ENCODE measurements around the gene VGLL4.
"Not testable (repeated sequence)": the region's sequence is repeated elsewhere in the genome, so short reads cannot be mapped to it uniquely, and the experiment has no call there.

VGLL4 gene

DNA sequence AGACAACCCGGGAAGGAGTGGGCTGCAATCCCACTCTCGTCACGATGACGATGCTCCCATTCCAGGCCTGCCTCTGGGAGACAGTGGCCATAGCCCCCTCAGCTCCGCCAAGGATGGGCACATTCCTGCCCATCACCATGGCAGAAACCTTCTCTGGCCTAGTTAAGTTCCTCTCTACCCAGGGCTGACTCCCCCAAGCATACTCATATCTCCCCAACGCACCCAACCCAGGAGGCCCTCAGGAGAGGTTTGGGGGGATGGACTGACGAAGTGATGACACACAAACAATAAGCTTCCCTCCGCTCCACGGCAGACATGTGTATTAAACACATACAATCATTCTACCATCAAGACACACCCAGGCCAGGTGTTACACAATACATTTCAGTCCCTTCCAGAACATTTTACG, 60.1 kb downstream of the VGLL4 start:
- no peak for DNase-seq (ENCODE audit: low spot score)

DNA sequence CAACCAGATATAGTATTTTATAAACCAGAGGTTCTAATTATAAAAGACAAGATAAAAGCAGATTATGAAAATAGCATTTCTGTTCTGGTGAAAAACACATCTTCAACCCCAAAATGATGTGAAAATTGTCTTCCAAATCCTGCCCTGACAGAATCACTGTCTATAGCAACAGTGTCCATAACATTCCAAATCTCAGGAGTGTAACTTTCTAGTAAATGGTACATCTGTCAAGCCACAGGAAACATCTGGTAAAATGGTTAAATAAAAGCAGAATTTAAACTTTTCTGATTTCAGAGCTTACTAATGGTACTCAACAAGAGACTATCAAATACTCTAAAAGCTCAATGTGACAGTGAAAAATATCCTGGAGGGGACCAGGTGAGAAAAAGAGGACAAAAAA, 60.5 kb downstream of the VGLL4 start:
- DNase-seq (ENCODE audit: low spot score), result no peak

DNA sequence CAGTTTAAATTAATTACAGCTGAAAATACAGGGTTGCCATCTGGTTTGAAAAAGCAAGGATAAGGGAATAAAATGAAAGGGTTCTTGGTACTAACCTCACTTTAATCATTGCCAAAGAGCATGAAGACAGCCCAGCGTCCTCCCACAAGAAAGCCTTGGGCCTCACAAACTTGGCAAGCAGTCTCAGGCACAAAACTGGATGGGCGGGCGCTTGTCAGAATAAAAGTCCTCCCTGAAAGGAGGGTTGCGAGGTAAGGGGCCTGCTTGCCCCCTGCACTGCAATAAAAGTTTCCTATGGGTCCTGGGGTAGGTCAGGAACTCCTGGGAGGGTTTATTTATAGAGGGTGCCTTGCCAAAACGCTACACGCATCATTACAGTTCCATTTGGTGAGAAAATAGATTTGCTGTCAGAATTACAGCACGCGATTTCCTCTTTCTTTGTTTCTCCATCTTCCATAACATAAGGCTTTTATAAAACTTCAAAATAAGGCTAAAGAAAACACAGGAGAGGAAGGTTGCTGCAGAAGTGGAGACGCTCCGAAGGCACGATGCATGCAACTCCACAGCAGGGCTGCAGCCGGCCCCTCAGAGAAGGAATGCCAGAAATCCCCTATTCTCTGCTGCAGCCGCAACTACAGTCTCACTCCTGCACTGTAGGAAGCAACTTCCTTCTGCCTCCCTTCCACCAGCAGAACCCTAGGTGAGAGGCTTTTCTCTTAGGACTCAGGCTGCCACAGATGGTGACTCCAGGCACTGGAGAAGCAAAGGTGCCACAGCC, 61.3 kb downstream of the VGLL4 start:
- no peak for DNase-seq (ENCODE audit: low spot score)

DNA sequence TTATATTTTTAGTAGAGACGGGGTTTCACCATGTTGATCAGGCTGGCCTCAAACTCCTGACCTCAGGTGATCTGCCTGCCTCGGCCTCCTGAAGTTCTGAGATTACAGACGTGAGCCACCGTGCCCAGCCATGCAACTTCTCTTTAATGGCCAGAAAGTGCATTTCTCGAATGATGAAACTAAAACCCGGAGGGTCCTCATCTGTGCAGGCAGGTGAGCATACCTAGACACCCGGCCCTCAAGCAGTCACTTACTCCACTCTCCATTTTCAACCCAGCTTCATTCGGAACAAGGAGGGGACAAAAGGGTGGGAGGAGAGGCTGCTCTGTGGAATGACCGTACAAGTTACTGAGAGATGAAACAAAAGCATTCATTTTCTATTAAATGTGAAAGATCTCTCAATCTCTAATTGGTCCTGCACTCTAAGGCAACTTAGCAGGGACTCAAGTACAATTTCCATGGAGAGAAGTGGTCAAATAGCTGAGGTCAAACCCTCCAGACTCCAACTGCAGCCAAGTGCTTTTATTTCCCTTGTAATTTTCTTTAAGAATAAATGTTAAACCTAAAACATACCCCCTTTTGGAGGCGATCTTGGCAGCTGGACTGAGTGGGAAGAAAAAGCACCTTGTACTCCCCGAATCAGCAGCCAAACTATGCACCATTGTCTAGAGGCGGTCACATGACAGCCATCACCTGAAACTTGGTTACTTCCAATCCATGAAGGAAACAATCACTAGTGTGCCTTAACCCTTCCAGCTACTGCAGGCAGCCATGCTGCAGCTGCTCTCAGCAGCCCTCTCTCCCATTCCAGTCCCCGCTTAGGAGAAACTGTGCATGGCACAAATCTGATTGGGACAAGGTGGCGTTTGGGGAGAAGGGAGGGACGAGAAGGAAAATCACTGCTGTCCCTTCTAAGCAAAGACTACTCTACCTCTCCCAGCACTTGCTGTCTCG, 62.2 kb downstream of the VGLL4 start:
- no peak for DNase-seq (ENCODE audit: low spot score)

DNA sequence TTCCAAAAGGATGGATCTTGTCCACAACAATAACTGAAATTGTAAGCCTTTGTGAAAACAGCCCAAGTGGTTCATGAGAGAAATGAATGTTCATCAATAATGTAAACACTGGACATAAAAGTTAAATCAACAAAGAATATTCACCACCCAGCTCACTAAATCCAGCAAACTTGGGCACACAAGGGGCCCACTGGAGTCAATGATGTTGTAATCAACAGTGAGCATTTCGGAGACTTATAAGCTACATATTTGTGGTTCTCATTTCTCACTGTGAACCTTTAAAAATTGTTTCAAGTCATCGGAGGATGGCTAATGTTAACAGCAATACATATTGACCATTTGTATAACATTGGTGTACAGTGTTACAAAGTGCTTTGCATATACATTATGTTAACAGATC, 63.1 kb downstream of the VGLL4 start:
- DNase-seq (ENCODE audit: low spot score), result no peak

DNA sequence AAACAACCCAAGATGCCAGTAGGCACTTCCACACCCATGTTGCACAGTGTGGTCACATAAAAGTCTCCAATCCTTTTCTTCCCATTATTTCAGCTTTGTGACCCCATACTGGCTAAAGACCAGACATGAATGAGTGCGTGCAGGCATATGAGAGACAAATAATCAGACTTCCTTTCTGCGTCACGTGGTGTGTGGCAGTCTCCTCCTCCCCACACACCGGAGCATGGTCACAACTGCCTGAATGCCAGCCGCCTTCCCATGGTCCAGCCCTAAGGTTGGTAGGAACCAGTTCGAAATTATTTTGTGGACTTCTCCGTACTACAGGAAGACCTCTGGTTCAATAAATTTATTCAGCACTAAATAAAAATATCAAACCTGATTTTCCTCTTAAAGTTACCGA, 65.5 kb downstream of the VGLL4 start:
- no peak for DNase-seq (ENCODE audit: low spot score)

DNA sequence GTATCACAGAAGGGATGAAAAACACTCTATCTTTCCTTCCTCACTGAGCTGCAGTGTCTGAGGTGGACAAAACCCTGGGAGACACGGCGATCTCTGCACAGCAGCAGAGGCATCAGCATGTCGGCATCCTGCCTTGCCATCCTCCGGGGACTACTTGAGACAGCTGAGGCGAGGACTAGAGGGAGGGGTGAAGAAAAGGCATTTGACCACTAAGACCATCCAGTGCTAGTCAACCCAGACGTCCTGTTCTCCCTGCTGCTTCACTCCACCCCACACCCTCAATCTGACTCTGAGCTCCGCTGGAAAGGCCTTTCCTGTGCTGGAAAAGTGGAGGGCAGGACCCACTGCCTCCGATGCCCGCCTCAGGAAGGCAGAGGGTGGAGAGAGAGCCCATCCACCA, 67.3 kb downstream of the VGLL4 start:
- no peak for DNase-seq (ENCODE audit: low spot score)

DNA sequence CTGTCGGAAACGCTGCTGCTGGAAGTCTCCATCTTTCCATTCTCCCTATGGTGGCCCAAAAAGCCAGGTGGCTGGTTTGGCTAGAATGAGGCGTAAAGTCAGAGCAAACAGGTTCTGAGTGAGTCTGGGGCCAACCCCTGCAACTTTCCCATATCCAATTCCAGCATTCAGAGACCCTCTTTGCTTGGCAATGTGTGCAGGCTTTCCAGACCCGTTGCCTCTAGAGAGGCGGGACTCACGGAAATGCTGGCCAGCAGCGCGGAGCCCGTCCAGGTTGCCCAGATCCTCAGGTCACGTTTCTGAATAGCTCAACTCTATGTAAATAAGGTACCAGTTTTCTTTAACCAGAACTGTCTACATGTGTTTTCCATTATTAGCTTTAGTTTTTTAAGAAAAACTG, 68.0 kb downstream of the VGLL4 start:
- DNase-seq (ENCODE audit: low spot score), result no peak

DNA sequence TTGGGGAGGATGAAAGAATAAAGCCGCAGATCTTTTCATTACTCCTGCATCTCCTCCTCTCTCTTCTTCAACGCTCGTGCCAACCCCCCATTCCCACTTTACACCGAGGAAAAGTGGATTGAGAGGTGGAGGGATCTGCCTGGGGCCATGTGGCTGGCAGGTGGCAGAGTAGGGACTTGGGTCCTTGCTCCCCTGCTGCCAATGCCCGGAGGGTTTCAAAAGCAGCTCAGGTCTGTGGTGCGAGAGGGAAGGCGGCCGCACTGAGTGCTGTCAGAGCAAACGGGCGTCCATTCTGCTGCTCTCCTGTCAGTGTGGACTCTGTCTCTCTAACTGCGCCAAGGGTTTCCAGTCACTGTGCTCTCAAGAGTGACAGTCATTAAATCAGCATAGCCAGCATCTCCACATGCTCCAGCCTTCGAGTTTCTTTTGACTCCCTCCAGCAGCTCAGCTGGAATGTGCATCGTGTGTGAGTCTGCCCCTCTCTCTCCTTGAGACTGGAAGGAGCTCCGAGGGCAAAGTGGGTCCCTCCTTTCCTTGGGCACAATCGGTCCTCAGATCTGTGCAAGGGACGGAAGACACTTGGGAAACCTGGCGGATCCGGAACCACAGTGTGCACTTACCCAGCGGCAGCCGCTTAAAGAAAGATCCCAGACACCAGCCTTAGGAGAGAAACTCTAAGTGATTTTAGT, 68.6 kb downstream of the VGLL4 start:
- DNase-seq (ENCODE audit: low spot score), result no peak

DNA sequence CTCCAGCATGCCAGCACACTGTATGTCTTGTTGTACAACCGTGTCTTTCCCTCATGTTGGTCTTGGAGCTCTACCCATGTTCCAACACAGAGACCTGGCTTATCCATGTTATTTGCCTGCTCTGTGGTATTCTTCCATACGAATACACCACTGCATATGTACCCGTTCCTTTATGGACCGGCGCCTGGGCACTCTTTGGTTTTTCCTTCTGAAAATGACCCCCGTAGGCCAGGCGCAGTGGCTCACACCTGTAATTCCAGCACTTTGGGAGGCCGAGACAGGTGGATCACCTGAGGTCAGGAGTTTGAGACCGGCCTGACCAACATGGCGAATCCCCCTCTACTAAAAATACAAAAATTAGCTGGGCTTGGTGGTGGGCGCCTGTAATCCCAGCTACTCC, 71.1 kb downstream of the VGLL4 start:
- DNase-seq (ENCODE audit: low spot score), result not testable (repeated sequence)

DNA sequence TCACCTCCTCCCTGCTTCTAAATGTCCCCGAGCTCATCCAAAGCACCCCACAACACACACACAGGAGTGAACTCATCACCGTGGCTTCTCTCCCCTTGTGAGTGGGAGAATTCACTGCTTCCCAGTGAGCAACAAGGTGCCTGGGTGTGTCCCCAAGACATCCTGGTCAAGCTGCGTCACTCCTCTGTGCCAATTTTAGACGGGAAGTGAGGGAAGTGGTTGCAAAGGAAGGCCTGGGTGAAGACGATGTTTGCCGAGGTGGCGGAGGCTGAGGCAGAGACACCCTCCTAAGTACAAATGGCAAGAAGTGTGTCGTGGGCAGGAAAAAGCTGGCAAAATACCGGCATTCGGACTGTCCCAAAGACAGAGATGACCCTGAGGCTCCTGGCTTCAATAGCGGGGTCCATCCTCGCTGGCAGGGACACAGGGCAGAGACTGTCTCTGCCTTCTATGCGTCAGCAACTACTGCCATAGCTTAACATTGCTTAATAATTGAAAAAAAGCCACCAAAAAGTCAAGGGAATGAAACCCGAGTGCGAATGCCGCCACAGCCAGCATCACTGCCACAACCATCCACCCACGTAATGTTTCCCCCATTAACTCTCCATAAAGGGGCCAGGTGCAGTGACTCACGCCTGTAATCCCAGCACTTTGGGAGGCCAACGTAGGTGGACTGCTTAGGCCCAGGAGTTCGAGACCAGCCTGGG, 72.8 kb downstream of the VGLL4 start:
- no peak for DNase-seq (ENCODE audit: low spot score)

DNA sequence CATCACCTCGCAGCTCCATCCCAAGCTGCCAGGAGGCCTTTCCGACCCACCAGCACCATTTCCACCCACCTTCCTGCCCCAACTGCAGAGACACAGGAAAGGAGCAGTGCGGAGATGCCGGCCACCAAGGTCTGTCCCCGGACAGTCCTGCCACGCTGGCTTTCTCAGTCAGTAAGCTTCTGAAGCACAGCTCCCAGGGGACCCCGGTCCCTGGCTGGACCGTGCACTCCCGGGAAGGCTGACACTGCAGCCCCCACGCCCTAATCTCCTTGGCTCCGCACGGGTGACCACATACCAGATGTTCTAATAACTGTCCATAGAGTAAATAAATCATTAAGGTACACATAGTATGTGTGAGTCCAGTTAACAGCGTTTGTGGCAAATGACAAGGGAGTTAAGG, 73.5 kb downstream of the VGLL4 start:
- DNase-seq (ENCODE audit: low spot score), result no peak

DNA sequence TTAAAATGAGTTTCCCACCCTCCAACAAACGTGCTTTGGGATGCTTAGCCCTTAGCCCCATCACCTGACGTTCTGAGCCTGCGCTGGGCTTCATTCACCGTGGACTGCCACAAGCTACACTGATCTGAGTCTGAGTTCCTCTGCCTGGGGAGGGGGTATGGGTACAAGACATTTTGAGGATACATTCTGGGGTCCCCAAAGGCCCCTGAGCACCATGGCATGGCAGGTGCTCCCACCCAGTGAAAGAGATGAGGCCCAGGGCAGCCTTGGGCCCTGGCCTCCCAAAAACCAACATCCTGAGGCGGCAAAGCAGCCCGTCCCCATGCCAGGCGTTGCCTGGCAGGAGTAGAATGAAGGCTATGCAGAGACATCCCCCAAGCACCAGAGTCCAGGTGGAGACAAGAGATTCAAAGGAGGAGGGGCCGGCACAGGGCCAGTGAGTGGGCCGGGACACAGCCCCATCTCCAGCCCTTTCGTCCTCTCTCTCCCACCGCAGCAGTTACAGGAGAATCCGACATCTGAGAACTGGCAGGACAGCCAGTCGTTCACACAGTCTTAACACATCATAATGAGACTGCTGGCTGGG, 74.5 kb downstream of the VGLL4 start:
- DNase-seq (ENCODE audit: low spot score), result no peak

DNA sequence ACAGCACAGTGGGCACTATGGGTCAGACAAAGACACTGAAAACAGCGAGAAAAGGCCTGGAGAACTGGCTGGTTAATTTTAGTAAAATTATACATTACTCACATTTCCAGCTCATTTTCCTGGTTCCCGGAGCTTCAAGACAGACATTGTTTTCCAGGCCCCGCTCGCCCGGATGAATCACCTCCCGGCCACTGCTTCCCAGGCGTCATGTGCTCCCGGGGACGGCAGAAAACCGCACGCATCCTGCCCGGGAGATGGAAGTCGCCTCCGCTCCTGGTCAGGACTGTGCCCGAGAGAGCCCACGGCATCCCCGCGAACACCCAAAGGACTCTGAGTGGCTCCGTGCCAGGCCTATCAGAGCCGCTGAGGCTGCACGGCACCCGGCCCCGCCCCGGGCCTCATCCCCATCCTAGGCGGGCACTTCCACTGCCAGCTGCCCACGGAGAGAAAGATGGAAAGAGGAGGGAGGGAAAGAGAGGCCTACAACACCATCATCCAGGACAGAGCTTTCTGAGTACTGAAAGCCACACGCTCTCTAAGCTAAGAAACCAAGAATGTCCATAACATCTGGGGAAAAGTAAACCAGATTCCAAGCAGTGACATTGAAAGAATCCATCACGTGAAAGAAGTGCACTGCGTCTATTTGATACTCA, 75.1 kb downstream of the VGLL4 start:
- DNase-seq (ENCODE audit: low spot score), result no peak

DNA sequence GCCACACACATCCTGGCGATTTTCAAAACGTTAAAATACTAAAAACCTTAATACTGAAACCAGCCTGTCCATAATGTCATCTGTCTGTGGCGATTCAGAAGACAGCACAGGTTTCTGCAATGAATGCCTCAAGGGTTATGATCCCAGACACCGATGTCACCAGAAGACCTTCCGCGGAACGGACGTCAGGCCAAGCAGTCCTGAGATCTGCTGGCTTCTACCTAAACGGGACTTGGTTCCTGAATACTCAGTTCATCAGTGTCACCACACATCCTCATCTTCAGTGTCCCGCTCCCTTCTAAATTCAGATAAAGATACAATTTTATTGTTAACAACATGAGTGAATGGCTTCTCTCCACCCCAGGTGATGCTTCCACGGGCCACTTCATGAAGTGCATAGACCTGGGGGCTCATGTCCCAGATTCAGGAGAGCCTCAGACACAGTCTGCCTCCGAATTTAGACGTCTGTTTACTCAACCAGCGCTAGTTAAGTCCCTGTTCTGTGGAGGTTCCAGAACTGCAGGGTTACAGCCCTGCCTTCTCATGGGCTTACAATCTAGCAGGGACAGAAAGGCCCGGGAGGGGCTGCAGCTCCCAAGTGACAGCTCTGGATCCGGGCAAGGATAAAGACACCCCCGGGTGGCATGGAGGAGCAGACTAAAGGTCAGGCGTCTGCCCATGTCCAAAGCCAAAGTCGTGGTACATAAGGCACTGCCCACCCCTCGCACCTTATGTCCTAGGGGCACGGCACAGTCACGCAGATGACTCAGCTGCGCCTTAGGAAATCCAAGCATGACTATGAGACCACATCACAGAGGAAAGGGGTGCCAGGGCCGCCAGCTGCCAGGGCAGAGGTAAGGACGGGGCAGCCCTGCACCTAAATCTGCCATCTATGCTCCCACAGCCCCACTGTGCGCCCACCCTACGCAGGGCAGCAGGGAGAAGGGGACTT, 75.9 kb downstream of the VGLL4 start:
- no peak for DNase-seq (ENCODE audit: low spot score)

DNA sequence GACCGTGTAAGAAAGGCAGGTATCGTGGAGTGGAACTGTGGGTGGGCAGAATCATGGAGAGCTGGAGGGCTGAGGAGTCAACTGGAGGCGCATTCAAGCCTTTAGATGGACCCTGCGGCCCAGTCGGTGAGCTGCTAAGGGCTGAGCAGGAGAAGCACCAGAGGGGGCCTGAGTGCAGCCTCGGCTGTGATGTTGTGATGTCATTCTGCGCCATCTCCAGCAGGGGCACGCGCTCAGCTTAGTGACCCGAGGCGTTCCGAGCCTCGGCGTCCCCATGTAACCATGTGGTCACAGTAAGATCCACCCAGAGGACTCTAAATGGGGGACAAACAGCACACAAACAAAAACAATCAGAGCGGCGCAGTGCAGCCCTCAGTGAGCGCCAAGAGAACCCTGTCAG, 76.8 kb downstream of the VGLL4 start:
- DNase-seq (ENCODE audit: low spot score), result no peak

DNA sequence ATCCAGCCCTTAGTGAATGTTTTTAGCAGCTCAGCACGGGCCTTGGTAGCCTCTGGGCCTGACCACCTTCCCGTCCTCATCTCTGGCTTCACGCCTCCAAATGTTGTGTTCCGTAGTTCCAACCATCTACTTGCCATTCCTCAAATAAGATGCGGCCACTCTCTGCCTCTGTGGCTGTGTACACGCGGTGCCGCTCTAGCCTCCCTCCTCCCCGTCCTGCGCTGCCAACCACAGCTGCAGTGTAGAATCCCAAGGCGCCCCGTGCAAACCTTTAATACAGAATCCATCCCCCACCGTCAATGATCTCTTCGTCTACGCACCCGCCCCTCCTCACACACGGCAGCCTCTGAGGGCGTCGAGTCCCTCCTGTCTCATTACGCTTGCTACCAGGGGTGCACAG, 77.2 kb downstream of the VGLL4 start:
- DNase-seq (ENCODE audit: low spot score), result no peak

DNA sequence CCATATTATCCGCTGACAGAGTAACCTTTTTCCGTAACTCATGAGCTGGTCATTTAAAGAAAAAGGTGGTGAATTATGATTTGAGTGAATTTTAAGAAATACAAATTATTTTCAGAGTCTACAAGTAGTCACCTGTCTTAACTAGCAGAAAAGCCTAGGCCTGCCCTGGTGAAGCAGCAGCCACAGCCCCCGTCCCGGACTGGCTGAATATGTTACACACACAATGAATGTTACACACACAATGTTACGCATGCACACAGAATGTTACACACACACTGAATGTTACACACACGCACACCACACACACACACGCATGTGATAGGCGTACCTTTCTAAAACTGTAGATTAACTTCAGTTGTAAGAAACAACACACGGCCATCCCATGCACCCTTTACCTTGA, 77.8 kb downstream of the VGLL4 start:
- DNase-seq (ENCODE audit: low spot score), result no peak

DNA sequence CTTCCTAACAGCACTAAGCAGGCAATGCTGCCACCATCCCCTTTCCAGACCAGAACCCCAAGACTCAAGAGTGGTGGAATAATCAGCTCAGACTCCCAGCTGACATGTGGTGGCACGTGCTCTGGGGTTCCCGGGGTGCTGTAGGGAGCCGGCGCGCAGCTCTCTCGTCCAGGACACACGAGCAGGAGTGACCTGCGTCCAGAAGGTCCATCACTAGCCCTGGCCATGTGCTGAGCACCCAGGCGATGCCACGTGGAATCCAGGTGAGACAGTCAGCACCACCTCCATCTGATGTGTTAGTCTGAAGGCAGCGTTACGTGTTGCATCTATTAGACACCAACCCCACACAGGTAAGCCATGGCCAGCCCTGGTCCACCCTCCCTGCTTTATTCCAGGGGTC, 78.2 kb downstream of the VGLL4 start:
- DNase-seq (ENCODE audit: low spot score), result no peak

DNA sequence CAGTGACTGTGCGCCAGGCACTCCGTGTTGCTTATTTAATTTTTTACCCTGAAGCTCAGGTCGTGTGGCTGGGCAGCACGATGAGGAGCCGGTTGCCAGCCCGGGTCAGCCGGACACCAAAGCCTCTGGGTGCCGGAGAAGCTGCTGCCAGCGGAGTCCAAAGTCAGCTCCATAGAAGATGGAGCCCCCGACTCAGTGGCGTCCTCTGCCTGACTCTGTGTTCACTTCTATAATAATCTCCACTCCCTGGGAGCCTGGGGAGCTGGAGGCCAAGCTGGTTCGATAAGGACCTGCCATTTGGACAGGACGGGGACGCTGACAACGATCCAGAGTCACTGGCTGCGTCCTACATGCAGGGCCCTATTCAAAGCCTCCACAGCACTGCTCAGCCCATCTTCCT, 78.6 kb downstream of the VGLL4 start:
- no peak for DNase-seq (ENCODE audit: low spot score)

Data from HuH-7.5 (cell line).